Glomerular visceral epithelial cell (primary cell): ENCODE measurements around the gene PCYT1A.
"Not testable (repeated sequence)": the region's sequence is repeated elsewhere in the genome, so short reads cannot be mapped to it uniquely, and the experiment has no call there.

ENCODE experiments used
- DNase-seq: peaks from one replicate; pipeline ENCODE4 v3.0.0-alpha.2; 2016; ENCODE audit errors: extremely low spot score

Gene PCYT1A

DNA sequence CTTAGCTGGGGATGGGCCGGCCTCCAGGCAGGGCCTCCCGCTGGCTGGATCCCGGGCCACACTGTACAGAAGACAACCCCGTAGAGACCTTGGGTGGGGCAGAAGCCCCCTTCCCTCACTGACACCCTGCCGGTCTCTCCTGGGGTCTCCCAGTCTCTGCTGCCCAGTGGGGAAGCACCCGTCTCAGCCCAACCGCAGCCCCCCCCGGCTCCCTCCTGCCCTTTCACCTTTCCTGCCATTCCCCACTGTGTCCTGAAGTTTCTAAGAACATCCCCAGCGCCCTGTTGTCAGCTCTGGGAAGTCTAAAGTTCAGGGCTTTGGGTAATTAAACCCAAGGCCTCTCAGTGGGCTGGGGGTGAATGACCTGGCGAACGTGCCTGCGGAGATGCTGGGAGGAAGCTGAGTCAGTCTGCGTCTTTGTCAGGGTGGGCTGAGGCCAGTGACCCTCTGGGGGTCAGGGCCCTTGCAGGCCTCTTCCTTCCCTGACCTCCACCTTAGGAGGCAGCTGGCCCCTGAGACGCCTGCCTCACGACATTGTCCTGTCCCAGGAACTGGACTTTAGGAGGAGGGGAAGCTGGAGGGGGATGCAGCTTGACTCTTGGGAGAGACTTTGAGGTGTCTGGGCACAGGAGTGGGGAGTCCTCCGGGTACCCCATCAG lies 72.6 kb downstream of the PCYT1A start:
- no peak for DNase-seq

DNA sequence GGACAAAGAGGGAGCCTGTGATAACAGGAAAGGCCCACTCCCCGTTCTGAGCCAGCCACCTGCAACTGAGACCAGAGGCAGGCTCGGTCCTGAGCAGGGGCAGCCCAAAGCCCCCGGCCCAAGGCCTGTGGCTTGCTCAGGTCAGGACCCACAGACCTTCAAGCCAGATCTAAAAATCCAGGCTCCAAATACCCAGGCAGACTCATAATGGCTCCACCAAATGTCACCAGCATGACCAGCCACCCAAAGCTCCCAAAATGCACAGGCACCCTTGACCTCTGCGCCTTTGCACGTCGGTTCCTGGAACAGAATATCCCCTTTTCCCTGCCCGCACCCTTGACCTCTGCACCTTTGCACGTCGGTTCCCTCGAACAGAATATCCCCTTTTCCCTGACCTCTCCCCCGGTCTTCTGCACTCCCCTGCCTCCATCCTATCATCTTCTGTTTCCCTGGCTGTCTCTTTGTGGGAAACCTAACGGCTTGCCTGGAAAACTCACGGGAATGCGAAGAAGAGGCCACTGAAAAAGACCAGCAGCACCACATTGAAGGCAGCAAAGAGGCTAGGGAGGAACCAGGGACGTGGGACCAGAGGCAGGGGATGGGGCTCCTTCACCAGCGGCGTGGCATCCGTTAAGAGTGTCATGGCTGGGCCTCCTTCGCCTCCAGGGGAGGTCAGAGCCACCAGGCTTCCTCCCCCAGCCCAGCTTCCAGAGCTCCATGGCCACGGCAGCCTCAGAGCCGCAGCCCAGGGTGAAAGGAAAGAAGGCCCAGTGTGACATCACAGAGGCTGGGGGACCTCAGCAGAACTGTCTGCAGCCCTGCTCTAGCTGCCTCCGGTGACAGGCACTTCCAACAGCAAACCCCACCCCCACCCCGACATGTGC lies 76.6 kb downstream of the PCYT1A start, which contains the start of gene ZDHHC19:
Gene ZDHHC19 (minus strand): TSS at position 728 of the 884 bp plus-strand sequence. CDS start 85 bp downstream, at position 643.
- no peak for DNase-seq

DNA sequence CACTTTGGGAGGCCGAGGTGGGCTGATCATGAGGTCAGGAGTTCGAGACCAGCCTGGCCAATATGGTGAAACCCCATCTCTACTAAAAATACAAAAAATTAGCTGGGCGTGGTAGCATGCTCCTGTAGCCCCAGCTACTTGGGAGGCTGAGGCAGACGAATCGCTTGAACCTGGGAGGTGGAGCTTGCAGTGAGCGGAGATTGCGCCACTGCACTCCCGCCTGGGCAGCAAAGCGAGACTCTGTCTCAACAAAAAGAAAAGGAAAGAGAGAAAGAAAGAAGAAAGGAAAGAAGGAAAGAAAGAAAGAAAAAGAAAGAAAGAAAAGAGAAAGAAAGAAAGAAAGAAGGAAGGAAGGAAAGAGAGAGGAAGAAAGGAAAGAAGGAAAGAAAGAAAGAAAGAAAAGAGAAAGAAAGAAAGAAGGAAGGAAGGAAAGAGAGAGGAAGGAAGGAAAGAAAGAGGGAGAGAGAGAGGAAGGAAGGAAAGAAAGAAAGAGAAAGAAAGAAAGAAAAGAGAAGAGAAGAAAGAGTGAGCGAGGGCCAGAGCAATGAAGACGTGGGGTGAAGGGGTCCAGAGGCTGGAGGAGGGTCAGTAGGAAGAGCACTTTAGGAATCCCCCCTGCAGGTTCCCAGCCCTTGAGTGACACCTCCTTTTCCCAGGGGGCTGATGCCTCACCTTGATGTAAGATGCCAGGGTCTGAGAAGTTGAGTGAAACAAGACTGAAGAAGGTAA lies 77.4 kb downstream of the PCYT1A start:
- DNase-seq = not testable (repeated sequence)

DNA sequence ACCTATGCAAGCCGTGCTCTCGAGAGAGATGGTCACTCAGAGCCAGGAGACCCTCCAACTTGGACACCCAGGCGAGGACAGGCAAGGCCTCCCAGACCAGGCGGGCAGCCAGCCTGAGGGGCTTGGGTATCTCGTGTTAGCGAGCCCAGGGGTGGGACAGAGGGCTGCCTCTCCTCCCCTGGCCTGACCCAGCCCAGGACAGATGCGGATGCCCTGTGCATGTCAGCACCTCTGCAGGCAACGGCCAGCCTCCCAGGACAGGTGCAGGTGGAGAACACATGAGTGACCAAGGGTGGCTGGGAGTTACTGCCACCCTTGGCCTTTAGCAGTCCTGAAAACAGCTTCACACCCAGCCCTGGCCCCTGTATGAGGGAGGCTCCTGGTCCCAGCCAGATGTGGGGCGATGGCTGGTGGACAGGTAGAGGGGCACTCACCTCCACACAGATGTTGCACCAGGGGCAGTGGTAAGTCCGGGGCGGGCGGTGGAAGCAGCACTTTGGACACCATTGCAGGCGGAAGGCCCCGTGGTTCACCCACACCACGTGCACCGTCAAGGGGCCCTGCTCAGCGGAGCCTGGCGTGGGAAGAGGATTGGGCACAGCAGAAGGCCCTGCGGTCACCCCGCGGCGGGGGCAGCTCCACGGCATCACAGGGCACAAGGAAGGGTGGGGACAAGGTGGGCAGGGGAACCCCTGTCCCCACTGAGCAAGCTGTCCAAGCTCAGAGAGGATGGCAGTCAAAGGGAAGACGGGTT lies 78.4 kb downstream of the PCYT1A start:
- DNase-seq = no peak

DNA sequence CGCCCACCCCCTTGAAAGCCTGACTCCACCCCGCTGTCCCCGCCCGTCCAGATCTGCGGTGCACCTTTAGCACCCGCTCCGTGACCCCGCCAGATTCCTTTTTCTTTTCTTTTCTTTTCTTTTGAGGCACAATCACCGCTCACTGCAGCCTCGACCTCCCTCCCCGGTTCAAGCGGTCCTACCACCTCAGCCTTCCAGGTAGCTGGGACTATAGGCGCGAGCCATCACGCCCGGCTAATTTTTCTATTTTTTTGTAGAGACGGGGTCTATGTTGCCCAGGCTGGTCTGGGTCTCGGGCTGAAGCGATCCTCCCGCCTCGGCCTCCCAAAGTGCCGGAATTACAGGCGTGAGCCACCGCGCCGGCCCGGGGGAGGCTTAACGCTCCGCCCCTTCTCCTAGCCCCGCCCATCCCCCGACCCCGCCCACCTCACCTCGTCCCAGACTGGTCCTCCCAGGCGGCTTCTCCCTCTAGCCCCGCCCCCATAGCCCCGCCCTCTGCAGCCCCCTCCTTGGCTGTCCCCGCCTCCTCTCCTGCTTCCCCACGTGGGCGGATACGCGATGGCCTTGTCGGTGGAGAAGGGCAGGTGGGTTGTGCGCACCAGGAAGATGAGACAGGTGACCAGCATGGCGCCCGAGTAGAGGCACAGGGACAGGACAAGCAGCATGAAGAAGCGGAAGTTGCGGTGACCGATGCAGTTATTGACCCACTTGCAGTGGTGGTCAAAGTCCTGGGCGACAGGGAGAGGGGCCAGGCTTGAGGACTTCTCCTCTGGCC lies 79.5 kb downstream of the PCYT1A start:
- DNase-seq = peak; percentile 23

DNA sequence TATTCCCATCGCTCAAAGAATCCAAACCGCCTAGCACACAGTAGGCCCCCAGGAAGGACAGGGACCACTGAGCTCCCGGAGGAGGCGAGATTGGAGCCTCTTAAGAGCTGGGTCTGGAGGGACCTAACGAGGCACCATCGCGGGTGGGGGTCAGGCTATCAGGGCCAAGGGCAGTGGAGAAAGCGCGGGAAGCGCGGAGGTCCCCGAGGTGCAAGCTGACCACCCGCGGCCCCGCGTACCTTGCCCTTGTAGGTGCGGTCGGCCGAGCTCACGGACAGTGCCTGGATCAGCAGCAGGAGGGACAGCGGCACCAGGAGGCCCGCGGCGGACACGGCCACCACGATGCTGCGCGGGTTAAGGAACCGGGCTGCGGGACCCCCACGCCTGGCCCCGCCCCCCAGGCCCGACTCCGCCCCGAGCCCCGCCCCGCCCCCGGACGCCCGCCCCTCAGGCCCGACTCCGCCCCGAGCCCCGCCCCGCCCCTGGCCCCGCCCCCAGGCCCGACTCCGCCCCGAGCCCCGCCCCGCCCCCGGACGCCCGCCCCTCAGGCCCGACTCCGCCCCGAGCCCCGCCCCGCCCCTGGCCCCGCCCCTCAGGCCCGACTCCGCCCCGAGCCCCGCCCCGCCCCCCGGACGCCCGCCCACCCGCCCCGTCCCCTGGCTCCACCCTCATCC lies 80.2 kb downstream of the PCYT1A start:
- DNase-seq = no peak

DNA sequence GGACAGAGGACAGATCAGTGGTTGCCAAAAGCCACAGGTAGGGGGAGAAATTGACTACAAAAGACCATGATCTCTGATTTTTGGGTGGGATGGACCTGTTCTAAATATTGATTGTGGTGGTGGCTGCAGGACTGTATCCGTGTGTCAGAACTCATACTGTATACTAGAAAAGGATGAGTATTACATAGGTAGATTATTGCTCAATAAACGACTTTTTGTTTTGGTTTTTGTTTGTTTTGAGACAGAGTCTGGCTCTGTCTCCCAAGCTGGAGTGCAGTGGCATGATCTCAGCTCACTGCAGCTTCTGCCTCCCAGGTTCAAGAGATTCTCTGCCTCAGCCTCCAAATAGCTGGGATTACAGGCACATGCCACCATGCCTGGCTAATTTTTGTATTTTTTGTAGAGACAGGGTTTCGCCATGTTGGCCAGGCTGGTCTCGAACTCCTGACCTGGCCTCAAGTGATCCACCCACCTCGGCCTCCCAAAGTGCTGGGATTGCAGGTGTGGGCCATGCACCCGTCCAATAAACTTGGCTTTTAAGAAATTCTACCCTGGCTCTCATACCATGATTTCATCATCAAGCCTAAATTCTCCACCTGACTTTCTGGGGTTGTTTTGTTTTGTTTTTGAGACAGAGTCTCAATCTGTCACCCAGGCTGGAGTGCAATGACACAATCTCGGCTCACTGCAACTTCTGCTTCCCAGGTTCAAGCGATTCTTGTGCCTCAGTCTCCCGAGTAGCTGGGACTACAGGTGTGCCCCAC lies 81.9 kb downstream of the PCYT1A start:
- not testable (repeated sequence) for DNase-seq

DNA sequence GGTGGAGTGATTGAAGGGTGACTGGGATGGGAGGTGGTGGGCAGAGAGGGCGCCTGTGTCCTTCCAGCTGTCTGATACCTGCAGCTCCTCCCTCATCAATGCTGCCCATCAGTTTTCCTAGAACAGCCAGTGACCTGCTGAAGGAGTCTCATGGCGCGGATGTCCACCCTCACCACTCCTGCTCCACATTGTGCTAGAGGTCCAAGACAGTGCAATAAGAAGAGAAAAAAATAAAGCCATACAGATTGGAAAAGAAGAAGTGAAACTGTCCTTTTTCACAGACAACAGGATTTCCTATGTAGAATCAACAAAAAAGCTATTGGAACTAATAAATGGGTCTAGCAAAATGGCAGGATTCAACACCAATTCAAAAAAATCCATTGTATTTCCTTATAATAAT lies 83.7 kb downstream of the PCYT1A start:
- no peak for DNase-seq

DNA sequence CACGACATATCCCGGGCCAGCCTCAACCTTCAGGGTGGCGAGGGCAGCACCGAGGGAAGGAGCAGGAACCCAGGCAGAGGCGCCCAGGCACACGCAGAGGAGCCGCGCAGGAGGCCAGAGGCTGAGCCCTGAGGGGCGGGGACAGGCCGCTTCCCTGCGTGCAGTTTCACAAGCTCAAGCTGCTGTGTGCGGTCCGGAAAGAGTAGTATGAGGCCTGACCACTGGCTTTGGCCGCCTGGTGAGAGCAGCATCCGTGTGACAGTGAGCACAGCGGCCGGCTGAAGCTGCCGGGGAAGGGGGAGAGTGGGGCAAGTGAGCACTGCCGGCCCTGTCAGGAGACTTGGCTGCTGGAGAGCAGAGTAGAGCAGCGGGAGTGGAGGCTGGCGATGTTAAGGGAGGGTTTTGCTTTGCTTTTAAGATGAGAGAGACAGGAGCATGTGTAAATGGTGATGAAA lies 85.0 kb downstream of the PCYT1A start:
- DNase-seq = no peak

DNA sequence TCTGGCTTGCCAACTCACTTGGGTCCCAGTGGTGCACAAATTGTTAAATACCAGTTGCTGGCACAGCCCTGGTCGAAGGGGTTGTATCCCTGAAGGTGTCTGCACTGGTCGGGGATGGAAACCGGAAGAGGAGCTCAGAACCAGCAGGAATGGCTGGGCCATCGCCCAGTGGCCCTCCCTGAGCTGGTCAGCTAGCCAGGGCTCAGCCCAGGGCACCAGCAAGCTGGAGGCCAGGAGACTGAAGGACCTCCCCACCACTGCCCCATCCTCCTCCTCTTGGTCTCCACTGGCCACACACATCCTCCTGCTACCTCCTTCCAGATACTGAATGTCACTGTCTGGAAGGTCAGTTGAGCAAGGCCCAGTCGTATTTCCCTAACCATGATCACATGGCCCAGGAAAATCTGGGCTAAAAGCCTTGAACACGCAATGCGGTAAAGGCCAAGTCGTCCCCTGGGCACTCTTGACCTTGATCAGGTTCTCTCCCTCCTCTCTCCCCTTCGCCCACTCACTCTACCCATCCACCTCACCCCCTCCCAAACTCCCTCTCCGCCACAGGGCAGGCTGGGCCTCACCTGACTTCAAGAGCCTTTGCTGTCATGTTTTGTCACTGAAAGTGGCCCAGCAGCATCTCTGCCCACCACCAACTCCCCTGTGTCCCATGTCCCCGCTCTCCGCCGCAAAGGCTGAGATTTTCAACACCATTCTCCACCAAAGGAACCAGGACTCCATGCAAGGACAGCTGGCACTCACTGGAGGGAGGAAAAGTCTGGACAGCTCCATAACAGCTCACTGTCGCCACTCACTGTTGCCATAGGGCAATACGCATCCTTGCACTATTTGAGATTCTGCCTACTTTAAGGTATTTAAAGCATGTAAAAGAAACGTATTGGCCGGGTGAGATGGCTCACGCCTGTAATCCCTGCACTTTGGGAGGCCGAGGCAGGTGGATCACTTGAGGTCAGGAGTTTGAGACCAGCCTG lies 88.5 kb downstream of the PCYT1A start:
- no peak for DNase-seq

DNA sequence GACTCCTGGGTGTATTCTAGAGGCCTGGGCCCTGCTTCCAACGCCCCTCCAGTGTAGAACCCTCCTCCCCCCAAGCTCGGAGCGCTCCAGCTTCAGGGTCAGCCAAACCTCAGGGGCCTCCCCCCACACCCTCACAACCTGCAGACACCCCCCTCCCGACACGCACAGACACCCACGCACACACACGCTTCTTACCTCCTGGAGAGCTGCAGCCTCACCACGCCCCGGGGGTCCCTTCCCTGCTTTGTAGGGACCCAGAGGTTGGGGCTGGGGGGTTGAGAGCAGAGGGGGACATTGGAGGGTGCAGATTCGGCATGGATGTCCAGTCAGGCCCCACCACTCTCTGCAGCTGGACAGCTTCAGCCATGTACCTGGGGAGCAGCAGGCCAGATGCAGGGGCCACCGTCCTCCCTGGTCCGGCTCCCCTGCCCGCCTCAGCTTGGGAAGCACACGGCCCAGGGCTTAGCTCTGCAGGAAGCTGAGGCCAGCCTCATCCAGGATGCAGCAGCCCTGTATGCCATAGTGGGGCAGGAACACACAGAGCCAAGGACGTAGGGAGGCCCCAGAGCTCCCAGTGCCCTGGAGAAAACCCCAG lies 89.3 kb downstream of the PCYT1A start:
- DNase-seq = no peak

DNA sequence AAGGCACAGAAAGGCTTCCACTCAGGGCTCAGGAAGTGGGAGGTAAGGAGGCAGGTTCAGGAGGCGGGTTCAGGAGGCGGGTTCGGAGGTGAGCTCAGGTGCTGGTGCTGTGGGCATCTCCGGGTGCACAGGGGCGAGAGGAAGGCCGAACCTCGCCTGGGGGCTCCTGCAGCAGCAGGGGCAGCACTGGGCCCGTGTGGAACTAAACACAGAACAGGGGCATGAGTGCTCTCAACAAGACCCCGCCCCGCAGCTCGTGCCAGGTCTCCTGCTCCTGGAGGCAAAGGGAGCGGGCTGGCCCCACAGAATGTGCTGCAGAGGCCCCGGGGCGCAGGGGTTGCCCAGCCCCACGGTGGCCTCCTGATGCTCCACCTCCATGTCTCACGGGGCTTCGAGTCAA lies 90.0 kb downstream of the PCYT1A start:
- DNase-seq = no peak

DNA sequence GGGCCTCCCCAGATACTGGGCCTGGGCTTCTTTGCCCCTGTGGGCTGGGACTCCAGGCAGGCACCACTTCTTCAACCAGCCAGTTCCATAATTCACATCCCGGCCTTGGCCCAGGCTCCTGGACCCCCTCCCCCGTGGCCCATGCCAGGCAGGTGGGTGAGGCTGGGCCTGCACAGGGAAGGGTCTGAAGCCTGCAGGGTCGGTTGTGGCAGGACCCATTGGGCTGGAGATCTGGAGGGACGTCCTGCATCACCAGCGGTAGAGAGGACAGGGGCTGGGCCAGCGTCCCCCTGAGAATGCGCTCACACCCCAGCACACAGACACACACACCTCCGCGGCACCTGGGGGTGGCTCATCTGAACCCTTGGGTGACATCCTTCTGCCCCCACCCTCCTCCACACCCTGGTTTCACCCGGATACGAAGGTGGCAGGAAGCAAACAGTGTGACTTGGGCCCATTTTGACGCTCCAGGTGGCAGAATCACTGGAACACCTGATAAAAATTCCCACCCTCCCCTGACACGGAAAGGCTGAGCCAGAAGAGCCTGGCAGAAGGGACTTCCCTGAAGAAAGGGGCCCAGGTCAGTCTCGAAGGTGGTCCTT lies 91.8 kb downstream of the PCYT1A start:
- DNase-seq = no peak

DNA sequence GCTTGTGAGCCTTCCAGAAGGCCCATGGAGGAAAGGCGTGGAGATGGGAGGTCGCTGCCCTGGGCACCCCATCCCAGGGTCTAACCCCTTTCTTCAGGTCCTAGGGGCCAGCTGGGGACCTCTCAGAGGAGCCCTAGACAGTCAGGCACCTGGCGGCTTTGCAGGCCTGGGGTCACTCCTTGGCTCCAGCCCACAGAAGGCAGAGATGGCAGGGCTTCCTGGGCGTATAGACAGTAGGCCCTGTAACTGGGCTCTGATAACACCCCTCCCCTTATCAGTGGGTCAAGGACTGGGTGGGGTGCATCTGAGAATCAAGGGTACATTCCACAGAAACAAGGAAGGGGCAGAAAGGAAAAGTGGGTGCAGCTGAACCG lies 93.0 kb downstream of the PCYT1A start:
- DNase-seq = no peak

DNA sequence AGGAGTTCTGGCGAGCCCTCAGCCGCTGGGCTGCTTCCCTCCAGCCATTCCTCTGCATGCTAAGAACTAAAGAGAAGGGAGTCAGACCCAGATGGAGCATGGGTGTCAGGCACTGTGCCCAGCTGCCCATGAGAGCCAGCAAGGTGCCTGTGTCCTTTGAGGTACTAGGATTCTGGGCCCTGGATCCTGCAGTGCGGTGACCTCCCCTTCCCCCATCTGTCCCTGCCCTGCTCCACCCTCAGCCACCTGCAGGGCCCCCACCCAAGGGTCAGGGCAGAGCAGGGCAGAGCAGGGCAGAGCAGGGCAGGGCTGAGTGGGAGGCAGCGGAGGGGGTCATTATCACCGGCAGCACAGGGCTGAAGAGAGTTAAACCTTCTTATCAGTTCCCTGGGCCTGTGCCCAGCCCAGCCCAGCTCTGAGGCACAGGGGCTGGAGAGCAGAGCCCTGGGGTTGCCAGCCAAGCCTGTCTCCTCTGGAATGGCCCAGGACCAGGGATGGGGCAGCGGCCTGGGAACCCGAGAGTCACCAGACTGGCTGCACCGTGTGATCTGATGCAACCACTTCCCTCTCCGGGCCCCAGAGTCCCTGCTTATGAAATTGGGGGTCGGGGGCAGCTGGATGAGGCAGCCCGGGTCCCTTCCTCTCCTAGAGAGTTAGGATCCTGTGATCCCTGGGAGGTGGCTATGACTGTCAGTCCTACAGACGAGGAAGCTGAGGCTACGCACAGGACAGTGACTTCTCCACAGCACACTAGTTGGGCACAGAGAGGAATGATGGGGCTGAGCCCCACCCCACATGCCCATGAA lies 93.6 kb downstream of the PCYT1A start:
- no peak for DNase-seq

DNA sequence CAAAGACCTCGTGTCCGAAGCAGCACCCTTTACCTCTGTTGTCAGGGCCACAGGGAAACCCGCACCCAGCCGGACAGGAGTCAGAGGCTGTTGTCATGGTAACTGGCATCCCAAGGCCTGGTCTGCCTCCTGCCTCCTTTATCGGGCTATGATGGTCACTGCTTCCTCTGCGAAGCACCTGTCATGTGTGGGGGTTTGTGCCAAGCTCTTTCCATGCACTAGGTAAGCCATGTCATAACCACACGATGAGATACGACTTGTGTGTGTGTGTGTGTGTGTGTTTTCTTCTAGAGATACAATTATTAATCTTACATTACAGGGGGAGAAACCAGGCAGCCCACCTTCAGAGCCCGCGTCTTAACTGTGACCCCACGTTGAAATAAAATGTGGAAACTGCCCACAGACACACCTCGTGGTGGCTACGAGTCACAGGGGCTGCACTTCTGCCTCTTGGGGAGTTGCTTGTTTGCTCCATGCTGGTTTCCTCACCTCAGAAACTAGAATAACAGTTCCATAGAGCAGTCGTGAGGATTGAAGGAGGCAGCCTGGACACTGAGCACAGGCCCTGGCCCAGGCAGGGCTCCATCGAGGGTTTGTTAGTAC lies 94.3 kb downstream of the PCYT1A start:
- no peak for DNase-seq
